SK-N-SH (cell line): Measurements from ENCODE around the gene NIPA2. TPM values are rescaled to one million over a fixed set of nuclear protein-coding genes. Genes with fewer than 3 reads are reported as not detected.

Source experiments
- CTCF ChIA-PET: fragments of 300-600, 350-600 bp; formaldehyde crosslinking; extraction: SDS; loops from one replicate; lab custom pipeline; 2021; lab: Yijun Ruan, JAX
- POLR2A ChIA-PET: fragments of 350-600 bp; sonication (Branson Sonifier 250); formaldehyde crosslinking; extraction: SDS; loops from one replicate; lab custom pipeline; 2020; ENCODE audit warnings: antibody characterized with exemption, inconsistent platforms; lab: Yijun Ruan, JAX
- DNase-seq: peaks from one replicate; pipeline ENCODE4 v3.0.0; 2012
- H2AFZ ChIP-seq: fragments of 200-600 bp; sonication (generic); 2 replicates; pipeline ENCODE4 v1.8.1; 2016; ENCODE audit warnings: antibody characterized with exemption, mild to moderate bottlenecking, low read depth
- H3F3A ChIP-seq: fragments of 200-600 bp; sonication (generic); replicated peaks from 2 replicates; pipeline ENCODE3; 2016; ENCODE audit warnings: antibody characterized with exemption, mild to moderate bottlenecking; ENCODE audit not compliant: insufficient read depth
- H3K27ac ChIP-seq, 2 experiments: fragments of 200-500 bp in 1 of 2; fragments of 200-600 bp in 1 of 2; sonication (Bioruptor generic) in 1 of 2; sonication (generic), shearing (Covaris generic) in 1 of 2; 2 replicates each; pipeline versions ENCODE4 v1.5.1 to v1.6.1; 2014 to 2016; ENCODE audit warnings: low read depth in 2 of 2, inconsistent platforms in 1 of 2, low read length in 1 of 2, mild to moderate bottlenecking in 1 of 2, mixed read lengths in 1 of 2
- H3K27me3 ChIP-seq: fragments of 200-600 bp; sonication (generic), shearing (Covaris generic); 2 replicates; pipeline ENCODE4 v1.6.1; 2016; ENCODE audit warnings: mixed run types; ENCODE audit not compliant: insufficient read depth
- H3K36me3 ChIP-seq, 2 experiments: fragments of 200-500 bp in 1 of 2; fragments of 200-600 bp in 1 of 2; sonication (Bioruptor generic) in 1 of 2; sonication (generic) in 1 of 2; replicated peaks in 1 of 2; 2 replicates each; pipeline versions ENCODE3 to v1.5.1; 2014 to 2016; ENCODE audit warnings: low read length in 1 of 2, mild to moderate bottlenecking in 1 of 2; ENCODE audit not compliant: insufficient read depth in 2 of 2, control insufficient read depth in 1 of 2
- H3K4me1 ChIP-seq, 2 experiments: fragments of 200-500 bp in 1 of 2; fragments of 200-600 bp in 1 of 2; sonication (Bioruptor generic) in 1 of 2; sonication (generic), shearing (Covaris generic) in 1 of 2; 2 replicates each; pipeline versions ENCODE4 v1.5.1 to v1.6.1; 2014 to 2016; ENCODE audit warnings: low read depth in 1 of 2, low read length in 1 of 2, mixed run types in 1 of 2; ENCODE audit not compliant: insufficient read depth in 2 of 2, control insufficient read depth in 1 of 2
- H3K4me2 ChIP-seq: fragments of 200-600 bp; sonication (generic), shearing (Covaris generic); 2 replicates; pipeline ENCODE4 v1.6.1; 2017; ENCODE audit warnings: mixed run types
- H3K4me3 ChIP-seq, 2 experiments: fragments of 200-500 bp in 1 of 2; fragments of 200-600 bp in 1 of 2; sonication (Bioruptor generic) in 1 of 2; sonication (generic), shearing (Covaris generic) in 1 of 2; 2 replicates each; pipeline versions ENCODE4 v1.5.1 to v1.8.1; 2014 to 2016; ENCODE audit warnings: low read depth in 2 of 2, inconsistent platforms in 1 of 2, low read length in 1 of 2, mild to moderate bottlenecking in 1 of 2, mixed read lengths in 1 of 2, moderate library complexity in 1 of 2
- H3K79me2 ChIP-seq: fragments of 200-600 bp; sonication (generic); 2 replicates; pipeline ENCODE4 v1.8.1; 2017; ENCODE audit warnings: mild to moderate bottlenecking; ENCODE audit not compliant: insufficient read depth
- H3K9ac ChIP-seq: fragments of 200-600 bp; sonication (generic); 2 replicates; pipeline ENCODE4 v1.6.1; 2017; ENCODE audit warnings: mixed run types
- H3K9me2 ChIP-seq: fragments of 200-600 bp; sonication (generic); 2 replicates; pipeline ENCODE4 v1.6.1; 2017; ENCODE audit warnings: mixed run types
- H3K9me3 ChIP-seq: fragments of 200-600 bp; sonication (generic); 2 replicates; pipeline ENCODE4 v1.6.1; 2017; ENCODE audit warnings: mixed run types, mild to moderate bottlenecking, moderate library complexity
- H4K20me1 ChIP-seq: fragments of 200-600 bp; sonication (generic); 2 replicates; pipeline ENCODE4 v1.6.1; 2017; ENCODE audit warnings: mild to moderate bottlenecking, mixed run types; ENCODE audit not compliant: insufficient read depth
- CTCF ChIP-seq: fragments of 200-600 bp; sonication (generic); IDR thresholded peaks from 2 replicates; pipeline ENCODE4 v1.6.1; 2017; ENCODE audit warnings: antibody characterized with exemption, mild to moderate bottlenecking, moderate library complexity
- ELF1 ChIP-seq: IDR thresholded peaks from 2 replicates; pipeline ENCODE4 v1.4.0; 2012
- FOSL2 ChIP-seq: IDR thresholded peaks from 2 replicates; pipeline ENCODE4 v1.4.0; 2012; ENCODE audit warnings: low read depth, mild to moderate bottlenecking, moderate library complexity, borderline replicate concordance
- GATA2 ChIP-seq: sonication (generic); formaldehyde crosslinking; IDR thresholded peaks from 2 replicates; pipeline ENCODE4 v1.5.0; 2020; ENCODE audit warnings: mild to moderate bottlenecking, missing genetic modification reagents
- JUND ChIP-seq: IDR thresholded peaks from 2 replicates; pipeline ENCODE4 v1.4.0; 2012
- MAX ChIP-seq: IDR thresholded peaks from 2 replicates; pipeline ENCODE4 v1.4.0; 2012; ENCODE audit warnings: low read depth
- NRF1 ChIP-seq: IDR thresholded peaks from 2 replicates; pipeline ENCODE4 v1.6.1; 2012; ENCODE audit warnings: low read depth, mild to moderate bottlenecking, low read length
- PBX3 ChIP-seq: IDR thresholded peaks from 2 replicates; pipeline ENCODE4; 2012
- POLR2AphosphoS5 ChIP-seq: IDR thresholded peaks from 2 replicates; pipeline ENCODE4 v1.6.1; 2012; ENCODE audit warnings: low read depth, low read length
- RAD21 ChIP-seq: IDR thresholded peaks from 2 replicates; pipeline ENCODE4 v1.6.1; 2012; ENCODE audit warnings: mild to moderate bottlenecking, low read length
- TAF1 ChIP-seq: IDR thresholded peaks from 2 replicates; pipeline ENCODE4 v1.6.1; 2012; ENCODE audit warnings: low read depth, mild to moderate bottlenecking, low read length, moderate library complexity, borderline replicate concordance
- USF1 ChIP-seq: IDR thresholded peaks from 2 replicates; pipeline ENCODE4 v1.4.0; 2012; ENCODE audit warnings: low read depth, borderline replicate concordance
- WGBS: methylation state at CpG from one replicate; pipeline ENCODE4 v1.1.6; 2017; ENCODE audit warnings: low lambda C conversion rate; 5-methylcytosine and 5-hydroxymethylcytosine counted together
- polyA plus RNA-seq, 3 experiments: library from polyadenylated mRNA; depleted of rRNA; stranded (reverse); fragments of >200 nt; gene quantifications; 2 replicates each; pipeline ENCODE4 v1.2.3, GENCODE V29; 2012

NIPA2 gene
- polyA plus RNA-seq, 1 of the 3 experiments (the other 2 are of a cell fraction) = 32.0 TPM

- POLR2A ChIA-PET = no interaction called here
- H3K79me2 ChIP-seq = no peaks in the 10 kb centered on the region
- H3K9ac ChIP-seq = no peak overlapping the region
- DNase-seq = no peak
- no peaks in the 10 kb centered on the region for H4K20me1 ChIP-seq
- peaks cover 2 to 3% of the 10 kb centered on the region in 2 experiments for H3K36me3 ChIP-seq
- H3K9me3 ChIP-seq = no peaks in the 10 kb centered on the region
- CTCF ChIA-PET = interaction anchor here (0.6 to 2.1 kb wide), 2 partner anchors 10 to 21 kb away, joined by 3 to 5 read pairs; no protein-coding TSS in a partner anchor
- TF ChIP-seq USF1 (no peak), POLR2AphosphoS5 (no peak), FOSL2 (no peak), ELF1 (no peak), JUND (no peak), MAX (no peak), PBX3 (no peak), NRF1 (no peak), TAF1 (no peak)
- no peaks in the 10 kb centered on the region for H3F3A ChIP-seq
- no peak overlapping the region for H3K27ac ChIP-seq
- no peaks in the 10 kb centered on the region for H3K27me3 ChIP-seq
- no peak overlapping the region for H3K4me3 ChIP-seq
- no peak overlapping the region for H3K4me2 ChIP-seq
- no peaks in the 10 kb centered on the region for H3K4me1 ChIP-seq
- 90% methylated on average over 1 of the region's 1 CpG for WGBS
- no peak overlapping the region for H2AFZ ChIP-seq
- H3K9me2 ChIP-seq = no peaks in the 10 kb centered on the region
Measured at GRCh38 chr15:22815766-22816165, 22.7 kb upstream of the NIPA2 start.

GRCh38 chr15:22819651-22820050, 18.8 kb upstream of the NIPA2 start:
- Histone ChIP-seq H4K20me1 (no peaks in the 10 kb centered on the region), H2AFZ (no peak overlapping the region), H3K27ac (no peak overlapping the region), H3K9me3 (no peaks in the 10 kb centered on the region), H3K27me3 (no peaks in the 10 kb centered on the region), H3K79me2 (no peaks in the 10 kb centered on the region), H3K4me2 (no peak overlapping the region), H3K9ac (no peak overlapping the region), H3K4me1 (no peaks in the 10 kb centered on the region), H3K4me3 (no peak overlapping the region), H3F3A (no peaks in the 10 kb centered on the region), H3K9me2 (no peaks in the 10 kb centered on the region), H3K36me3 (peaks cover 7 to 18% of the 10 kb centered on the region in 2 experiments)
- TF ChIP-seq GATA2 (CRISPR knock-in tag) (no peak), CTCF (no peak), RAD21 (no peak)
- DNase-seq = no peak
- POLR2A ChIA-PET = no interaction called here
- WGBS = 95% methylated on average over 2 of the region's 2 CpGs
- CTCF ChIA-PET = interaction anchor here (1.3 kb wide), 1 partner anchor 8 kb away, joined by 3 read pairs; no protein-coding TSS in a partner anchor
